Measurements from ENCODE around the gene POC1A. TPM values are rescaled to one million over a fixed set of nuclear protein-coding genes. Genes with fewer than 3 reads are reported as not detected.

Gene POC1A
- total and polyA plus RNA-seq, 2 of the 4 experiments (the other 2 are of a cell fraction) = 10.6 to 11.5 TPM

- H4K5ac ChIP-seq (ENCODE audit: low read depth, low read length) = no peak overlapping the region
- no peak overlapping the region for H3K56ac ChIP-seq (ENCODE audit: extremely low read depth, insufficient read depth, low read length)
- no peak overlapping the region for H4K91ac ChIP-seq (ENCODE audit: insufficient read depth, low read depth, low read length)
- no peak overlapping the region for H3K9ac ChIP-seq (ENCODE audit: low read depth, low read length)
- no peak overlapping the region for H3K23ac ChIP-seq (ENCODE audit: low read depth, low read length)
- no peaks in the 10 kb centered on the region for H3K9me1 ChIP-seq (ENCODE audit: insufficient read depth, low read length)
- H3K27me3 ChIP-seq (ENCODE audit: control insufficient read depth, insufficient read depth, low read length) = no peaks in the 10 kb centered on the region; the same call in 1 of the 2 replicates
- H3K14ac ChIP-seq (replicated peaks; ENCODE audit: low read depth, low read length) = no peak overlapping the region
- 88% methylated on average over 9 of the region's 10 CpGs; no CpG with 5 or more reads in 1 of the 2 experiments for WGBS, 2 experiments (ENCODE audit: extremely low coverage in 2 of 2, insufficient read length in 1 of 2)
- H3K18ac ChIP-seq (ENCODE audit: low read depth, low read length) = no peak overlapping the region
- dilution Hi-C loops (cut with HindIII; ENCODE audit: low sequenced_read_pairs, unreplicated experiment) = no loop called here
- no peak overlapping the region for H2BK5ac ChIP-seq (ENCODE audit: low read depth, low read length, poor library complexity, severe bottlenecking)
- in situ Hi-C loops (cut with MboI; ENCODE audit: low sequenced_read_pairs) = no loop called here
- no peak overlapping the region for H2BK20ac ChIP-seq (ENCODE audit: low read depth, low read length)
- no peak overlapping the region for H2BK15ac ChIP-seq (ENCODE audit: low read depth, low read length)
- H2BK120ac ChIP-seq (ENCODE audit: low read depth, low read length) = no peak overlapping the region
- no peak for TF ChIP-seq RAD21 (IDR thresholded peaks at IDR 0.05; ENCODE audit: low read length)
- TF ChIP-seq RFX5 (IDR thresholded peaks at IDR 0.05; ENCODE audit: low read depth, low read length) = no peak
- no peak for TF ChIP-seq BHLHE40 (IDR thresholded peaks at IDR 0.05; ENCODE audit: low read depth, low read length)
- no peak for TF ChIP-seq CTCF (conservative IDR thresholded peaks at IDR 0.05; ENCODE audit: low read depth, low read length)
- TF ChIP-seq CEBPB (IDR thresholded peaks at IDR 0.05; ENCODE audit: low read depth, low read length) = no peak
- no peak for TF ChIP-seq MAFK (IDR thresholded peaks at IDR 0.05; ENCODE audit: low read depth, low read length)
- no peak for TF ChIP-seq POLR2A (IDR thresholded peaks at IDR 0.05; ENCODE audit: low read depth, low read length)
- no peak for TF ChIP-seq FOS (IDR thresholded peaks at IDR 0.05; ENCODE audit: low read depth, low read length)
- no peak for TF ChIP-seq CHD1 (IDR thresholded peaks at IDR 0.05; ENCODE audit: low read depth, low read length)
- no peak for TF ChIP-seq NFE2L2 (IDR thresholded peaks at IDR 0.05; ENCODE audit: low read depth, low read length)
- no peak for TF ChIP-seq USF2 (IDR thresholded peaks at IDR 0.05; ENCODE audit: low read depth, low read length)
- no peak for TF ChIP-seq MXI1 (IDR thresholded peaks at IDR 0.05; ENCODE audit: borderline replicate concordance, low read depth, low read length)
- BruUV-seq (replicated peaks) = no TSS peak
- no peak overlapping the region for H3K27ac ChIP-seq (ENCODE audit: insufficient read depth, low read length)
- H4K20me1 ChIP-seq (ENCODE audit: insufficient read depth, low read length) = no peaks in the 10 kb centered on the region
- no peak overlapping the region for H3K4me3 ChIP-seq (ENCODE audit: insufficient read depth, low read depth, low read length)
- no peak overlapping the region for H2AK9ac ChIP-seq (replicated peaks; ENCODE audit: low read depth, low read length, poor library complexity)
- DNase-seq (no peak), ATAC-seq (ENCODE audit: low read depth) (no peak)
- no peak overlapping the region for H2AK5ac ChIP-seq (ENCODE audit: low read depth, low read length)
- H3K4me1 ChIP-seq (ENCODE audit: control insufficient read depth, insufficient read depth, low read length) = no peaks in the 10 kb centered on the region
- no peaks in the 10 kb centered on the region for H3K9me3 ChIP-seq (ENCODE audit: control insufficient read depth, insufficient read depth, low read length)
- intact Hi-C loops (cut with micrococcal nuclease) = no loop called here
- ChIA-PET POLR2A (ENCODE audit: unreplicated experiment) (no interaction called here), CTCF (no interaction called here)
- no peak overlapping the region for H2AFZ ChIP-seq (replicated peaks; ENCODE audit: low read length, poor library complexity)
- no peak overlapping the region for H3K4ac ChIP-seq (ENCODE audit: low read depth, low read length)
- H4K8ac ChIP-seq (ENCODE audit: low read depth in 2 of 2, low read length in 2 of 2) = no peak overlapping the region
- H3K36me3 ChIP-seq (ENCODE audit: control insufficient read depth, insufficient read depth, low read length) = no peaks in the 10 kb centered on the region
- H3K4me2 ChIP-seq (ENCODE audit: low read depth, low read length) = no peak overlapping the region
- H3K79me1 ChIP-seq (ENCODE audit: low read depth in 1 of 2, low read length in 2 of 2) = no peaks in the 10 kb centered on the region
Observed at GRCh38 chr3:52029535-52029934, 124.7 kb downstream of the POC1A start.

Data from IMR-90 (cell line).